ENCODE results near the gene LHFPL3.

Gene LHFPL3

GRCh38 chr7:104945599-104945956 is 617.2 kb downstream of the LHFPL3 start:
- no peak for DNase-seq

- no peak for DNase-seq
These were observed 617.9 kb downstream of the LHFPL3 start for GRCh38 chr7:104946338-104946737.

- DNase-seq, result no peak
These were observed 621.6 kb downstream of the LHFPL3 start for GRCh38 chr7:104950006-104950405.

- no peak for DNase-seq
These were observed 622.4 kb downstream of the LHFPL3 start for GRCh38 chr7:104950754-104951153.

- no peak for DNase-seq
These were observed 623.1 kb downstream of the LHFPL3 start for GRCh38 chr7:104951546-104951945.

GRCh38 chr7:104955276-104955675 is 626.9 kb downstream of the LHFPL3 start:
- DNase-seq, result no peak
